Small intestine (tissue), 7 donors: ENCODE results near the gene SMIM8. TPM values are rescaled to one million over a fixed set of nuclear protein-coding genes. Genes with fewer than 3 reads are reported as not detected.
"Not testable (repeated sequence)": the region's sequence is repeated elsewhere in the genome, so short reads cannot be mapped to it uniquely, and the experiment has no call there.

Experiments used
- DNase-seq, 2 donors: peaks; one replicate each; pipeline versions ENCODE4 v3.0.0 to v3.0.0-alpha.2; 2013
- FAIRE-seq: peaks from 2 replicates; lab custom pipeline; 2012; peaks lifted over from hg19 to GRCh38; lab: Jason Lieb, UNC
- H3K27ac ChIP-seq, 3 donors: one replicate each; pipeline ENCODE4 v1.5.1; 2013; ENCODE audit warnings: low read length in 2 of 3, mild to moderate bottlenecking in 2 of 3, control low read depth in 1 of 3, inconsistent platforms in 1 of 3, low read depth in 1 of 3, moderate library complexity in 1 of 3
- H3K27me3 ChIP-seq, 3 donors: one replicate each; pipeline ENCODE4 v1.6.1; 2013; ENCODE audit warnings: low read length in 3 of 3, inconsistent platforms in 1 of 3; ENCODE audit not compliant: control insufficient read depth in 3 of 3, insufficient read depth in 3 of 3
- H3K36me3 ChIP-seq, 3 donors: one replicate each; pipeline ENCODE4 v1.6.1; 2013; ENCODE audit warnings: low read length in 3 of 3, inconsistent platforms in 1 of 3, low read depth in 1 of 3, mild to moderate bottlenecking in 1 of 3, moderate library complexity in 1 of 3; ENCODE audit not compliant: control insufficient read depth in 3 of 3, insufficient read depth in 2 of 3
- H3K4me1 ChIP-seq, 3 donors: one replicate each; pipeline ENCODE4 v1.6.1; 2013; ENCODE audit warnings: low read length in 2 of 3, inconsistent platforms in 1 of 3, low read depth in 1 of 3, mild to moderate bottlenecking in 1 of 3, moderate library complexity in 1 of 3; ENCODE audit not compliant: control insufficient read depth in 3 of 3, insufficient read depth in 2 of 3
- H3K4me3 ChIP-seq, 3 donors: one replicate each; pipeline ENCODE4 v1.5.1; 2013; ENCODE audit warnings: low read length in 3 of 3, control low read depth in 1 of 3, inconsistent platforms in 1 of 3, low read depth in 1 of 3, mild to moderate bottlenecking in 1 of 3, moderate library complexity in 1 of 3
- H3K9me3 ChIP-seq, 2 donors: one replicate each; pipeline ENCODE4 v1.6.1; 2013; ENCODE audit warnings: low read depth in 1 of 2, low read length in 1 of 2; ENCODE audit not compliant: control insufficient read depth in 2 of 2, insufficient read depth in 1 of 2
- WGBS, 3 donors: extraction: QIAGEN DNeasy Blood & Tissue Kit; methylation state at CpG; one replicate each; pipeline ENCODE4 v1.1.7; 2013; 5-methylcytosine and 5-hydroxymethylcytosine counted together
- polyA plus RNA-seq, 4 donors: library from polyadenylated mRNA; stranded (reverse) in 3 of 4; unstranded in 1 of 4; fragments of 200-250 nt in 3 of 4; fragments of 120-200 nt in 1 of 4; gene quantifications; one replicate each; pipeline versions ENCODE4 v1.2.1 to v1.2.3, GENCODE V29; 2013
- donor health status: healthy with polysubstance abuse.
- donor health status: control.
- donor health status: control.
- donor health status: Bipolar disorder and iron deficiency.
- donor health status: healthy.

Gene SMIM8
- polyA plus RNA-seq, 4 donors: 4.1 to 10.6 (median 5.7) TPM

GRCh38 chr6:87283461-87283860, 38.9 kb upstream of the SMIM8 start:
- no peaks in the 10 kb centered on the region for H3K27me3 ChIP-seq
- WGBS, 3 donors: 84 to 96% (median 84%) methylated on average over 3 of the region's 3 CpGs
- DNase-seq: no peak
- H3K27ac ChIP-seq: no peak overlapping the region
- no peaks in the 10 kb centered on the region for H3K9me3 ChIP-seq
- H3K4me3 ChIP-seq: no peak overlapping the region
- no peaks in the 10 kb centered on the region for H3K36me3 ChIP-seq
- no peak for FAIRE-seq
- H3K4me1 ChIP-seq: no peaks in the 10 kb centered on the region

GRCh38 chr6:87287251-87287650, 35.1 kb upstream of the SMIM8 start:
- H3K27me3 ChIP-seq: no peaks in the 10 kb centered on the region
- H3K36me3 ChIP-seq: no peaks in the 10 kb centered on the region
- no peaks in the 10 kb centered on the region for H3K9me3 ChIP-seq
- DNase-seq (no peak), FAIRE-seq (no peak)
- WGBS, 3 donors: 89 to 93% (median 90%) methylated on average over 2 of the region's 2 CpGs
- H3K4me3 ChIP-seq: no peak overlapping the region
- H3K4me1 ChIP-seq: no peaks in the 10 kb centered on the region
- no peak overlapping the region for H3K27ac ChIP-seq

- DNase-seq (no peak), FAIRE-seq (no peak)
- Histone ChIP-seq H3K4me1 (no peaks in the 10 kb centered on the region), H3K27ac (no peak overlapping the region), H3K4me3 (no peak overlapping the region), H3K9me3 (no peaks in the 10 kb centered on the region), H3K36me3 (no peaks in the 10 kb centered on the region), H3K27me3 (no peaks in the 10 kb centered on the region)
- 79 to 88% (median 87%) methylated on average over 3 of the region's 3 CpGs for WGBS, 3 donors
These were observed 32.8 kb upstream of the SMIM8 start for GRCh38 chr6:87289571-87289970.

- H3K9me3 ChIP-seq: no peaks in the 10 kb centered on the region
- no peaks in the 10 kb centered on the region for H3K36me3 ChIP-seq
- no peak overlapping the region for H3K4me3 ChIP-seq
- no peak for FAIRE-seq
- no peak overlapping the region for H3K27ac ChIP-seq
- 79 to 89% (median 87%) methylated on average over 2 of the region's 2 CpGs for WGBS, 3 donors
- H3K27me3 ChIP-seq: no peaks in the 10 kb centered on the region
- H3K4me1 ChIP-seq: no peaks in the 10 kb centered on the region
- no peak for DNase-seq
These were observed 30.5 kb upstream of the SMIM8 start for GRCh38 chr6:87291883-87292282.

GRCh38 chr6:87293526-87293925, 28.9 kb upstream of the SMIM8 start:
- Histone ChIP-seq H3K27ac (no peak overlapping the region), H3K4me3 (no peak overlapping the region), H3K36me3 (no peaks in the 10 kb centered on the region), H3K27me3 (no peaks in the 10 kb centered on the region), H3K9me3 (no peaks in the 10 kb centered on the region), H3K4me1 (no peaks in the 10 kb centered on the region)
- 78 to 82% (median 81%) methylated on average over 4 of the region's 4 CpGs for WGBS, 3 donors
- DNase-seq (no peak), FAIRE-seq (no peak)

GRCh38 chr6:87297119-87297518, 25.3 kb upstream of the SMIM8 start:
- no peak overlapping the region for H3K4me3 ChIP-seq
- FAIRE-seq (no peak), DNase-seq (no peak)
- H3K9me3 ChIP-seq: peaks cover 0 to 2% of the 10 kb centered on the region in 2 donors
- H3K27me3 ChIP-seq: peaks cover 0 to 2% (median 0%) of the 10 kb centered on the region in 3 donors
- no peaks in the 10 kb centered on the region for H3K36me3 ChIP-seq
- WGBS, 3 donors: 38 to 63% (median 52%) methylated on average over 1 of the region's 1 CpG
- no peak overlapping the region for H3K27ac ChIP-seq
- no peaks in the 10 kb centered on the region for H3K4me1 ChIP-seq

- H3K4me1 ChIP-seq: not testable (repeated sequence)
These were observed 21.1 kb upstream of the SMIM8 start for GRCh38 chr6:87301277-87301676.

GRCh38 chr6:87308970-87309369, 13.4 kb upstream of the SMIM8 start:
- Histone ChIP-seq H3K4me3 (no peak overlapping the region), H3K4me1 (no peaks in the 10 kb centered on the region), H3K27ac (no peak overlapping the region), H3K27me3 (no peaks in the 10 kb centered on the region), H3K9me3 (no peaks in the 10 kb centered on the region), H3K36me3 (no peaks in the 10 kb centered on the region)
- WGBS, 3 donors: 65 to 67% (median 67%) methylated on average over 4 of the region's 4 CpGs
- FAIRE-seq (no peak), DNase-seq (no peak)

More at GRCh38 chr6:87301277-87301676, 21.1 kb upstream of the SMIM8 start:
- H3K9me3 ChIP-seq, H3K4me3 ChIP-seq, H3K27me3 ChIP-seq, H3K27ac ChIP-seq, H3K36me3 ChIP-seq, DNase-seq, FAIRE-seq: not testable (repeated sequence)
- WGBS, 3 donors: 77 to 87% (median 82%) methylated on average over 9 of the region's 9 CpGs

- WGBS, 3 donors: 0 to 31% (median 10%) methylated on average over 1 of the region's 1 CpG
- no peak for FAIRE-seq
- Histone ChIP-seq H3K4me1 (no peaks in the 10 kb centered on the region), H3K36me3 (no peaks in the 10 kb centered on the region), H3K4me3 (no peak overlapping the region), H3K27ac (no peak overlapping the region), H3K9me3 (no peaks in the 10 kb centered on the region), H3K27me3 (no peaks in the 10 kb centered on the region)
- no peak for DNase-seq
These were observed 9.5 kb upstream of the SMIM8 start for GRCh38 chr6:87312860-87313259.
